Esophagus mucosa (tissue), 1 donor: ENCODE results near the gene PXDN. TPM values are rescaled to one million over a fixed set of nuclear protein-coding genes. Genes with fewer than 3 reads are reported as not detected.
"Not testable (repeated sequence)": the region's sequence is repeated elsewhere in the genome, so short reads cannot be mapped to it uniquely, and the experiment has no call there.

ENCODE experiments used
- ATAC-seq: fragments of 200-7000 bp; cut with Tn5 transposase; one replicate; pipeline ENCODE4 v1.9.1; 2020
- total RNA-seq: library from RNA; stranded (reverse); gene quantifications from one replicate; pipeline ENCODE4 v1.2.4, GENCODE V29; 2023
- donor health status: DM: yes; HTN: yes; CAD: no.

The PXDN gene
- total RNA-seq, 1 donor from 2014 or later = 7.1 TPM

- ATAC-seq = no peak
These were observed 32.8 kb upstream of the PXDN start for GRCh38 chr2:1777156-1777555.

- ATAC-seq = no peak
These were observed 31.3 kb upstream of the PXDN start for GRCh38 chr2:1775511-1776035.

DNA sequence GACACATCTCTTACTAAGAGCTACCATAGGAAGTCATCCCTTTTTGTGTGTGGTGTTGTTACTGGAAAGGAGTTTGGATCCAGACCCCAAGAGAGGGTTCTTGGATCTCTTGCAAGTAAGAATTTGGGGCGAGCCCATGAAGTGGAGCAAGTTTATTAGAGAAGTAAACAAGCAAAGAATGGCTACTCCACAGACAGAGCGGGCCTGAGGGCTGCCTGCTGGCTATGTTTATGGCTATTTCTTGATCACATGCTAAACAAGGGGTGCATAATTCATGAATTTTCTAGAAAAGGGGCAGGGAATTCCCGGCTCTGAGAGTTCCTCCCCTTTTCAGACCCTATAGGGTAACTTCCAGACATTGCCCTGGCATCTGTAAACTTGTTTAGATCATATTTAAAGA, 30.6 kb upstream of the PXDN start:
- no peak for ATAC-seq

DNA sequence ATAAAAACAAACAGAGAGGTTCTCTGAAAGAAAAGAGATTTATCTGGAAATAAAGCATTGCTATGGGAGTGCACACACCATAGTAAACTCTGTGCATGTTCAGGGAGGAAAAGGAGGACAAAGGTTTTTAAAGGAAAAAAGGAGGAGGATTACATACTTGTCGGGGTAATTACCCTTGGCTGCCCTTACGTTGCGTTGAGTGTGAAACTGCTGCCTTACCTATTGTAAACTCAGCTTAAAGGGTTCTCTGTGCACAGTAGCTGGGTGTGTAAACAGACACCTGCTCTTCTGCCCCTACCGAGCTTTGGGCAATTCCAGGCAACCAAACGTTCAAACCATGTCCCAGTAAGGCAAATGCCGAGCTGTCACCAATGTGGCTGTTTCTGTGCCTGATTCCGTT, 29.6 kb upstream of the PXDN start:
- no peak for ATAC-seq

DNA sequence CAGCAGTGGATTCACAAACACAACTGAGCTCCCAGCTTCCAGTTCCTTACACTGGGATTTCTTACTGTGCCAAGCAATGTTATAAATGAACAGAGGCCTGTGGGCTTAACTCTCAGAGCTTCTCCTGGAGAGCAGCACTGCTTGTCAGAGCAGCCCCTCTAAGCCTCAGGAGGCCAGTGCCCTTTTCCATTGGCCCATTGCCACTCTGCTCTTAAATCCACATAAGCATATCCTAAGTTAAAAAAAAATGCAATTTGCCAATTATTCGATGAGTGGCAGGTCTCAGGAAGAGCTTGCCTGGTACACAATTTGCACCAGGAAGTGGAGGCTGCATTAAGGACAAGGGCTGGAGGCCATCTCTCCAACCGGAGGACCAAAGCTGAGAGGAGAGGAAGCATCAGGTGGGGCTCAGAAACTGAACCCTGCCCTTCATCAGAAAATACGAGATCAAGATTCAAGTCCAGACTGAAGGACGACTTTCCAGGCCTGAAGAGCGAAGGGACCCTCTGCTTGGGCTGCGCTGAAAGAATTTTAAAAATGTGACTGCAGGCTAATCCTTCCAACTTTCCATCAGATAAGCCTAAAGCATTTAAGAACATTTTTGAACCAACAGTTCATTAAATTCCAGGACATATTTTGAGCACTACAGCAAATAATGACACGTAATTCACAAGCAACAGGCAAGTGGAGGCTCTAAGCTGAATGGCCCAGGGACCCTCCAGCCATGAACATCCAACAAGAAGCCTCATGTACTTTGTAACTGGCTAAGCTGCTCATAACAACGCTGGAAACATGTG, 28.4 kb upstream of the PXDN start:
- no peak for ATAC-seq

DNA sequence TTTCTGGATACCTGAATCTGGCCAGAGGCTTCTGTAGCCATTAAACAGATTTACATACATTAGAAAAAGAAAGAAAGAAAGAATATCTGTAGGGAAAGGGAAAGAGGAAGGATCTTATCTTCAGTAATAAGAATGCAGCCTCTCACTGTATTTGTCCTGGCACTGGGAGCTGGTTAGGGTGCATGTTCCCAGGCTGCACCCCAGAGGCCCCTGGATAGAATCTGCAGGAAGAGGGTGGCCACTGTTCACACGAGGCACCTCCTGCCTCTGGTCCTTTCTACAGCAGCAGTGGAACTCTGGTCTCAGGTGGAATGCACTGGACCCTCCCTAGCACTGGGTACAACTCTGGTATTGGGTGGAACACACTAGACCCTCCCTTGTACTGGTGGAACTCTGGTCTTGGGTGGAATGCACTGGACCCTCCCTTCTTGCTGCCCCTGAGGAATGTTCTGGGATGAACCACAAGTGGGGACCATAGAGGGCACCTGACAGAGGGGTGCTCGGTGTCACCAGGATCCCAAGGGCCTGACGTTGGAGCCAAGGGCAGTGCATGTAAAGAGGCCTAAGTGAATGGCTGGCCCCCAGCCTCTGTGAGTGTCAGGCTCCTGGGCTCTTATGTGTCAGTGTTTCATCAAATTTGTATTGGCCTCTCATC, 27.4 kb upstream of the PXDN start:
- ATAC-seq = no peak

DNA sequence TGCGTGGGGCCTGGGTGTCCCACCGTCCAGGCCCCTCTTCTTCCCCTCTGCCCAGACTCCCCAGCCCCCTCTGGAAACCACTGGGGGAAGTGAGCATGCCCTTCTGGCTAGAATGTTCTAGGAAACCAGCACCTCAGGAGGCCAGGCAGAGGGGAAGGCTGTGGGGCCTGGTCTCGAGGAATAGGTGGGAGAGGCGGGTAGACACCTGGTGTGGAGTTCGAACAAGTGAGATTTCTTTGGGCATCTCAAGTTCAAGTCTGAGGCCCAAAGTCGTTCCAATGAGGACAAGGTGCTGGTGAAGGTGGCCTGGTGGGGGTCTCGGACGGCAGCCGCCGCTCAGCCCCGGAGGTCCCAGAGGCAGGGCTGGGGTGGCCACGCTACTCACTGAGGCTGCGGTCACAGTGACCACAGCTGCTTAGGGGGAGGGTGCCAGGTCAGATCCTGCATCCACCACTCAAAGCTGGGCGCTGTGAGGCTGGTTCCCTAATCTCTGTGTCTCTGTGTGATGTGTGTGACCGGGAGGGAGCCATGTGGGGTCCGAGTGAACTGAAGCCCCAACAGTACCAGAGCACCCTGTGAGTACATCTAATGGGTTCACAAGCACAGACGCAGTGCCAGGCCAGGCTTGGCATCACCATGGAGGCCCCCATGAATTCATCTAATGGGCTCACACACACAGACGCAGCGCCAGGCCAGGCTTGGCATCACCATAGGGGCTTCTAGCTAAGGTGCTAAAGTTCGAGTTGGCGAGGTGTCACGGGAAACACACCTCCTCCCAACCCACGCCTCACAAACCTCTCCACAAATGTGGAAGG, 26.5 kb upstream of the PXDN start:
- ATAC-seq = no peak

- peak; percentile 84 for ATAC-seq
These were observed 25.5 kb upstream of the PXDN start for GRCh38 chr2:1769703-1770422.

GRCh38 chr2:1767939-1768691, 23.8 kb upstream of the PXDN start:
- ATAC-seq = no peak

DNA sequence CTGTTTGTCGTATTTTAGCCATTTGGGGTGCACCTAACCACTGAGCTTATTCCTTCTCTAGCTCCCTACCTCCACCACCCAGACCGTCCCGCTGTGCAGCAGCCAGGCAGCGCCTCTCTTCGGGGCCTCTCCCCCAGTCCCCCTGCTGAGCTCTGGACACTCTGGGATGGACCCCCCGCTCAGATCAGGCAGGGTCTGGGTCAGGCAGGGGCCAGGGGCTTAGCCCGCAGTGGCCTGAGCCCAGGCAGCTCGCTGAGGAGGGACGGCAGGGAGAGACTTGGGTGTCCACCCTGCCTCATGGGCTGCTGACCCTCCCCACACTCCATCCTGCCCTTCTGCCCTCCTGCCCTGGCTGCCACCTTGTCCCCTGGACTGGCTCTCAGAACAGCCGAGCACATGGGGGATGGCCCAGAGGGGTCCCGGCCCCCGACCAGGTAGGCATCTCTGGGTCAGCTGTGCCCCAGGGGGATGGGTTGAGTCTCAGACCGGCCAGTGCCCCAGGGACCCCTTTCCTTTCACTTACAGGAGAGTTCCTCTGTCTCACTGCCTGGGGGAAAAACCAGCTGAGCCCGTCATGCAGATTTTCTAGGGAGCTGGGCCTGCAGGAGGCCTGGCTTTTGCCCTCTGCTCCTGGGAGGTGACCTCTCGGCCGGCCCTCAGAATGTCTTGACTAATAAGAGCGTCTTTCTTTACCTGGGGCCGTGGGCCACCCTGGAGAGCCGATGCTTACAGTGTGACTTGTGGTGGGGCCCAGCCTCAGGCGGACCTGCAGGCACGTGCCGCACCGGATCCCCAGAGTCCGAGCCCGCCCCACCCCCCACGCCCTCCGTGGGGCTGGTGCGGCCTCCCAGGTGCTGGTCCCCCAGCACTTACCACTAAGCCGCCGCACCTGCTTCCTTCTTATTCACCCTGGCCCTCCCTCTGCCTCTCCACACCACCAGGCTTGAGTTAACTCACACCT, 22.8 kb upstream of the PXDN start:
- ATAC-seq = no peak

GRCh38 chr2:1766425-1766824, 22.1 kb upstream of the PXDN start:
- no peak for ATAC-seq

- not testable (repeated sequence) for ATAC-seq
These were observed 20.9 kb upstream of the PXDN start for GRCh38 chr2:1765201-1765600.

GRCh38 chr2:1759611-1759930, 15.3 kb upstream of the PXDN start:
- ATAC-seq = no peak

- ATAC-seq = no peak
These were observed 14.7 kb upstream of the PXDN start for GRCh38 chr2:1758774-1759610.

DNA sequence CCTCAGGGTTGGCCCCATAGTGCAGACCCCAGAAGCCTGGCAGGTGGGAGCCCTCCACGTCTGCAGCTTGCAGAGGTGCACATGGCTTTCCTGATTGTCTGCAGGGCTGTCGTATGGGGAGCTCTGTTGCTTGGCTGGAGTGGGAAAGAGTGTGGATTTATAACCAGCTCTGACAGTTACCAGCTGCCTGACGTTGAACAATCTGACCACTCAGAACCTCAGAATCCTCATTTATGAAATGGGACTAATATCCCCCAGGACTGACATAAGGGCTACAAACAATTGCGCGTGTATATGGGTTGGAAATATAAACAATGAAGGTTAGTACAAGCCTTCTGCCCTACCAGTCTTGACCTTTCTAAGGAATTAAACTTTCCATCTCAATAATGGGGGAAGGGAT, 13.9 kb upstream of the PXDN start:
- ATAC-seq = no peak

DNA sequence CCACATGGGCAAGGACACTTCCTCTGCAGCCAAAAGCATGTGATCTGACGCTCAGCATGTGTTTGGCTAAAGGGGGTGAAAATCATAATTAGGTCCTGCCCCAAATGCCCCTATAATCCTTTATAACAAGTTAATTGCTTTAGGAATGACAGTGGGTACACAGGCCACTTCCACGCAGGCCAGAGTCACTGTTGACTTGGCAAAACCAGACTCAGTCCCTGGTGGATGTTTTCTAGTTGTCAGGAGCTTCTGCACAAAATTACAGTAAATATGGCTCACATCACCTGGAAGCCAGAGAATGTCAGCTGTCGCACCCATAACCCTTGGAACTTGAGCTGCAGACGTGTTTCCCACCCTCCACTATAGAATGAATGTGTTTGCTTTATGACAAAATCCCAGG, 13.3 kb upstream of the PXDN start:
- no peak for ATAC-seq

- not testable (repeated sequence) for ATAC-seq
These were observed 12.8 kb upstream of the PXDN start for GRCh38 chr2:1757146-1757545.

DNA sequence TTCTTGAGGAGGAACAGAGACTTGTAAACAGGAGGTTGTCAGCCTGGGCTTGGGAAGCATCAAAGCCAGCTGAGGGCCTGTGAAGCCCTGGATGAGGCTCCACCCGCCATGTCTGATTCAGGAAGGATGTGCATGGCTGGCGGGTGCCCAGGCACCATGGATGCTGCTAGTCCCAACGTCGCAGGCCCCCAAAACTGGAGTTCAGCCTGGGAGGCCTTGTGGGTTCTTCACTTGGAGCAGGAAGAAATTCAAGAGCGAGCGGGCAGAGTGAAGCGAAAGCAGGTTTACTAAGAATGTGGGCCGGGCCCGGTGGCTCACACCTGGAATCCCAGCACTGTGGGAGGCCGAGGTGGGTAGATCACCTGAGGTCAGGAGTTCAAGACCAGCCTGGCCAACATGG, 12.1 kb upstream of the PXDN start:
- ATAC-seq = no peak

GRCh38 chr2:1755436-1756191, 11.3 kb upstream of the PXDN start:
- ATAC-seq = no peak
